ENCODE data around the gene SPINK1.
"Not testable (repeated sequence)": the region's sequence is repeated elsewhere in the genome, so short reads cannot be mapped to it uniquely, and the experiment has no call there.

DNA sequence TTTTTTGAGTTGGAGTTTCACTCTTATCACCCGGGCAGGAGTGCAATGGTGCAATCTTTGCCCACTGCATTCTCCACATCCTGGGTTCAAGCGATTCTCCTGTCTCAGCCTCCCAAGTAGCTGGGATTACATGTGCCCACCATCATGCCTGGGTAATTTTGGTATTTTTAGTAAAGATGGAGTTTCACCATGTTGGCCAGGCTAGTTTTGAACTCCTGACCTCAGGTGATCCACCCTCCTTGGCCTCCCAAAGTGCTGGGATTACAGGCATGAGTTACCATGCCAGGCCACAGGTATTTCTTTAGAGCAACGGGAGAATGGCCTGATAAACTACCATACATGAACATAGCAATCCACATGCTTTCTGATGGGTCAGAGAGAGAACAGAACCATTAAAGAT, 9.2 kb downstream of the SPINK1 start:
- TF ChIP-seq, protein P1, sequence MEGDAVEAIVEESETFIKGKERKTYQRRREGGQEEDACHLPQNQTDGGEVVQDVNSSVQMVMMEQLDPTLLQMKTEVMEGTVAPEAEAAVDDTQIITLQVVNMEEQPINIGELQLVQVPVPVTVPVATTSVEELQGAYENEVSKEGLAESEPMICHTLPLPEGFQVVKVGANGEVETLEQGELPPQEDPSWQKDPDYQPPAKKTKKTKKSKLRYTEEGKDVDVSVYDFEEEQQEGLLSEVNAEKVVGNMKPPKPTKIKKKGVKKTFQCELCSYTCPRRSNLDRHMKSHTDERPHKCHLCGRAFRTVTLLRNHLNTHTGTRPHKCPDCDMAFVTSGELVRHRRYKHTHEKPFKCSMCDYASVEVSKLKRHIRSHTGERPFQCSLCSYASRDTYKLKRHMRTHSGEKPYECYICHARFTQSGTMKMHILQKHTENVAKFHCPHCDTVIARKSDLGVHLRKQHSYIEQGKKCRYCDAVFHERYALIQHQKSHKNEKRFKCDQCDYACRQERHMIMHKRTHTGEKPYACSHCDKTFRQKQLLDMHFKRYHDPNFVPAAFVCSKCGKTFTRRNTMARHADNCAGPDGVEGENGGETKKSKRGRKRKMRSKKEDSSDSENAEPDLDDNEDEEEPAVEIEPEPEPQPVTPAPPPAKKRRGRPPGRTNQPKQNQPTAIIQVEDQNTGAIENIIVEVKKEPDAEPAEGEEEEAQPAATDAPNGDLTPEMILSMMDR (conservative IDR thresholded peaks at IDR 0.05): not testable (repeated sequence)
- not testable (repeated sequence) for TF ChIP-seq EZH2 (IDR thresholded peaks at IDR 0.05; ENCODE audit: low read depth)
